ENCODE data around the gene PCDHA12. TPM values are rescaled to one million over a fixed set of nuclear protein-coding genes. Genes with fewer than 3 reads are reported as not detected.
"Not testable (repeated sequence)": the region's sequence is repeated elsewhere in the genome, so short reads cannot be mapped to it uniquely, and the experiment has no call there.

PCDHA12 gene
- total RNA-seq, result not detected

GRCh38 chr5:140875085-140876065 is at the start of gene PCDHA12:
Gene PCDHA12, plus strand, starts transcription at chr5:140875308. Its CDS starts 165 bp downstream, at chr5:140875473.
- no peak within 1 kb of the TSS for H3K27ac Mint-ChIP-seq
- H3K4me1 Mint-ChIP-seq, result no peaks in the 10 kb centered on the region
- no peaks in the 10 kb centered on the region for H3K36me3 Mint-ChIP-seq (ENCODE audit: low read depth)
- peaks cover 17% of the 10 kb centered on the region for H3K9me3 Mint-ChIP-seq
- H3K4me3 Mint-ChIP-seq, result no peak within 1 kb of the TSS
- H3K27me3 Mint-ChIP-seq, result no peaks in the 10 kb centered on the region
- CTCF ChIA-PET, result interaction anchor here (0.6 kb wide), 1 partner anchor 235 kb away, joined by 3 read pairs; no protein-coding TSS in a partner anchor
- POLR2A ChIA-PET, result no interaction called here
- DNase-seq, result no peak

DNA sequence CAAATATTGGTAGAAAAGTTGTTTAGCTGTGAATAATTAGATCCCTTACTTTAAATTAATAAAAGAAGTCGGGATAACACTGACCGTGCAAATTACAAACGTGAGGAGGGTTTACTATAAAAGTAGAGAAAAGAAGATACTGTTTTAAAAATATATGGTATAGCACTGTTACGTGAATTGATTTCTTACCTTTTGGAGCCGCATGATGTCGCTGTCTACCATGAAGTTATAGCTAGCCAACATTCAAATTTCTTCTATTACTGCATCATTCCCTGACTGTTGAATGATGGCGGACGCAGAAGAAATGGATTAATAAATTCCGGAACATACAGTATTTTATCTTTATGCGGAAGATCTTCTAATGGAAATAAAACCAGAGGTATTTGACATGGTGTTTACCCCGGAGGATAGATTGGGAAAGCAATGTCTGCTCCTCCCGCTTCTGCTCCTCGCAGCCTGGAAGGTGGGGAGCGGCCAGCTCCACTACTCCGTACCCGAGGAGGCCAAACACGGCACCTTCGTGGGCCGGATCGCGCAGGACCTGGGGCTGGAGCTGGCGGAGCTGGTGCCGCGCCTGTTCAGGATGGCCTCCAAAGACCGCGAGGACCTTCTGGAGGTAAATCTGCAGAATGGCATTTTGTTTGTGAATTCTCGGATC is 47.3 kb upstream of the PCDHA12 start, which contains the start of gene PCDHA6:
PCDHA6 (plus strand) TSS at position 257 of the 658 bp plus-strand sequence; CDS start at position 389, 132 bp downstream.
- DNase-seq, result no peak
- H3K27ac Mint-ChIP-seq, result no peak within 1 kb of the TSS
- peaks cover 8% of the 10 kb centered on the region for H3K36me3 Mint-ChIP-seq (ENCODE audit: low read depth)
- CTCF ChIA-PET, result no interaction called here
- H3K4me1 Mint-ChIP-seq, result no peaks in the 10 kb centered on the region
- H3K4me3 Mint-ChIP-seq, result no peak within 1 kb of the TSS
- POLR2A ChIA-PET, result no interaction called here
- H3K9me3 Mint-ChIP-seq, result peaks cover 17% of the 10 kb centered on the region
- H3K27me3 Mint-ChIP-seq, result peaks cover 4% of the 10 kb centered on the region

- peaks cover 20% of the 10 kb centered on the region for H3K9me3 Mint-ChIP-seq
- no peak overlapping the region for H3K27ac Mint-ChIP-seq
- CTCF ChIA-PET, result no interaction called here
Observed at GRCh38 chr5:140828362-140828737, 46.8 kb upstream of the PCDHA12 start.

DNA sequence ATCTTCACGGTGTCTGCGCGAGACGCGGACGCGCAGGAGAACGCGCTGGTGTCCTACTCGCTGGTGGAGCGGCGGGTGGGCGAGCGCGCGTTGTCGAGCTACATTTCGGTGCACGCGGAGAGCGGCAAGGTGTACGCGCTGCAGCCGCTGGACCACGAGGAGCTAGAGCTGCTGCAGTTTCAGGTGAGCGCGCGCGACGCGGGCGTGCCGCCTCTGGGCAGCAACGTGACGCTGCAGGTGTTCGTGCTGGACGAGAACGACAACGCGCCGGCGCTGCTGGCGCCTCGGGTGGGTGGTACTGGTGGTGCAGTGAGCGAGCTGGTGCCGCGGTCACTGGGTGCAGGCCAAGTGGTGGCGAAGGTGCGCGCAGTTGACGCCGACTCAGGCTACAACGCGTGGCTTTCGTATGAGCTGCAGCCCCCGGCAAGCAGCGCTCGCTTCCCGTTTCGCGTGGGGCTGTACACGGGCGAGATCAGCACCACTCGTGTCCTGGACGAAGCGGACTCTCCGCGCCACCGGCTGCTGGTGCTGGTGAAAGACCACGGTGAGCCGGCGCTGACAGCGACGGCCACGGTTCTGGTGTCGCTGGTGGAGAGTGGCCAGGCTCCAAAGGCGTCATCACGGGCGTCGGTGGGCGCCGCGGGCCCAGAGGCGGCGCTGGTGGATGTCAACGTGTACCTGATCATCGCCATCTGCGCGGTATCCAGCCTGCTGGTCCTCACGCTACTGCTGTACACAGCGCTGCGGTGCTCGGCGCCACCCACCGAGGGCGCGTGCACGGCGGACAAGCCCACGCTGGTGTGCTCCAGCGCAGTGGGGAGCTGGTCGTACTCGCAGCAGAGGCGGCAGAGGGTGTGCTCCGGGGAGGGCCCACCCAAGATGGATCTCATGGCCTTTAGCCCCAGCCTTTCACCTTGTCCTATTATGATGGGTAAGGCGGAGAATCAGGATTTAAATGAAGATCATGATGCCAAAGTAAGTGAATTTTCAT is 45.3 kb upstream of the PCDHA12 start:
- H3K27me3 Mint-ChIP-seq, DNase-seq, POLR2A ChIA-PET, H3K27ac Mint-ChIP-seq, H3K4me1 Mint-ChIP-seq, CTCF ChIA-PET, H3K4me3 Mint-ChIP-seq: not testable (repeated sequence)
- H3K36me3 Mint-ChIP-seq (ENCODE audit: low read depth), result peaks cover 13% of the 10 kb centered on the region
- H3K9me3 Mint-ChIP-seq, result peaks cover 26% of the 10 kb centered on the region

More at GRCh38 chr5:140828362-140828737, 46.8 kb upstream of the PCDHA12 start:
- Mint-ChIP-seq H3K36me3 (ENCODE audit: low read depth) (peaks cover 8% of the 10 kb centered on the region), H3K4me1 (no peaks in the 10 kb centered on the region), H3K4me3 (no peak overlapping the region), H3K27me3 (peaks cover 5% of the 10 kb centered on the region)
- DNase-seq, result no peak
- POLR2A ChIA-PET, result no interaction called here

- CTCF ChIA-PET, result no interaction called here
- H3K9me3 Mint-ChIP-seq, result peaks cover 15% of the 10 kb centered on the region
- no peaks in the 10 kb centered on the region for H3K4me1 Mint-ChIP-seq
- no peak for DNase-seq
- peaks cover 4% of the 10 kb centered on the region for H3K36me3 Mint-ChIP-seq (ENCODE audit: low read depth)
- no peak within 1 kb of the TSS for H3K4me3 Mint-ChIP-seq
- peaks cover 5% of the 10 kb centered on the region for H3K27me3 Mint-ChIP-seq
- POLR2A ChIA-PET, result no interaction called here
- H3K27ac Mint-ChIP-seq, result no peak within 1 kb of the TSS
Observed at GRCh38 chr5:140833993-140834392, 41.1 kb upstream of the PCDHA12 start, which contains the start of gene PCDHA7. Gene PCDHA7, plus strand, starts transcription at chr5:140834269. Its CDS starts 115 bp downstream, at chr5:140834384.

GRCh38 chr5:140834439-140835008 is 40.6 kb upstream of the PCDHA12 start:
- H3K4me3 Mint-ChIP-seq; DNase-seq; H3K36me3 Mint-ChIP-seq (ENCODE audit: low read depth); CTCF ChIA-PET; POLR2A ChIA-PET; H3K4me1 Mint-ChIP-seq; H3K27ac Mint-ChIP-seq; H3K27me3 Mint-ChIP-seq: not testable (repeated sequence)
- H3K9me3 Mint-ChIP-seq, result peaks cover 13% of the 10 kb centered on the region

DNA sequence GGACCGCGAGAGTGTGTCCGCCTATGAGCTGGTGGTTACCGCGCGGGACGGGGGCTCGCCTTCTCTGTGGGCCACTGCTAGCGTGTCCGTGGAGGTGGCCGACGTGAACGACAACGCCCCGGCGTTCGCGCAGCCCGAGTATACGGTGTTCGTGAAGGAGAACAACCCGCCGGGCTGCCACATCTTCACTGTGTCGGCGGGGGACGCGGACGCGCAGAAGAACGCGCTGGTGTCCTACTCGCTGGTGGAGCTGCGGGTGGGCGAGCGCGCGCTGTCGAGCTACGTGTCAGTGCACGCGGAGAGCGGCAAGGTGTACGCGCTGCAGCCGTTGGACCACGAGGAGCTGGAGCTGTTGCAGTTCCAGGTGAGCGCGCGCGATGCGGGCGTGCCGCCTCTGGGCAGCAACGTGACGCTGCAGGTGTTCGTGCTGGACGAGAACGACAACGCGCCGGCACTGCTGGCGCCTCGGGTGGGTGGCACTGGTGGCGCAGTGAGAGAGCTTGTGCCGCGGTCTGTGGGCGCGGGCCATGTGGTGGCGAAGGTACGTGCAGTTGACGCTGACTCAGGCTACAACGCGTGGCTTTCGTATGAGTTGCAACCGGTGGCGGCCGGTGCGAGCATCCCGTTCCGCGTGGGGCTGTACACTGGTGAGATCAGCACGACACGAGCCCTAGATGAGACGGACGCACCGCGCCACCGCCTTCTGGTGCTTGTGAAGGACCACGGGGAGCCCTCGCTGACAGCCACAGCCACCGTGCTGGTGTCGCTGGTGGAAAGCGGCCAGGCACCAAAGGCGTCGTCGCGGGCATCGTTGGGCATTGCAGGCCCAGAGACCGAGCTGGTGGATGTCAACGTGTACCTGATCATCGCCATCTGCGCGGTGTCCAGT is 39.2 kb upstream of the PCDHA12 start:
- Mint-ChIP-seq H3K36me3 (ENCODE audit: low read depth) (peaks cover 4% of the 10 kb centered on the region), H3K9me3 (peaks cover 16% of the 10 kb centered on the region), H3K4me3 (no peak overlapping the region), H3K4me1 (no peaks in the 10 kb centered on the region), H3K27me3 (peaks cover 5% of the 10 kb centered on the region), H3K27ac (no peak overlapping the region)
- DNase-seq, result no peak
- ChIA-PET POLR2A (no interaction called here), CTCF (no interaction called here)

GRCh38 chr5:140840978-140841962 is 33.8 kb upstream of the PCDHA12 start, which contains the start of gene PCDHA8:
Gene PCDHA8, plus strand, starts transcription at chr5:140841187. Its CDS starts 135 bp downstream, at chr5:140841322.
- no peak within 1 kb of the TSS for H3K27ac Mint-ChIP-seq
- ChIA-PET CTCF (interaction anchor here (0.8 to 1.0 kb wide), 2 partner anchors 12 to 200 kb away, joined by 4 to 6 read pairs; no protein-coding TSS in a partner anchor), POLR2A (no interaction called here)
- H3K9me3 Mint-ChIP-seq, result peaks cover 13% of the 10 kb centered on the region
- no peaks in the 10 kb centered on the region for H3K27me3 Mint-ChIP-seq
- H3K36me3 Mint-ChIP-seq (ENCODE audit: low read depth), result peaks cover 5% of the 10 kb centered on the region
- no peak within 1 kb of the TSS for H3K4me3 Mint-ChIP-seq
- DNase-seq, result no peak
- no peaks in the 10 kb centered on the region for H3K4me1 Mint-ChIP-seq

- no peak for DNase-seq
- H3K36me3 Mint-ChIP-seq (ENCODE audit: low read depth), result peaks cover 5% of the 10 kb centered on the region
- H3K4me1 Mint-ChIP-seq, result no peaks in the 10 kb centered on the region
- H3K4me3 Mint-ChIP-seq, result no peak overlapping the region
- H3K9me3 Mint-ChIP-seq, result peaks cover 13% of the 10 kb centered on the region
- H3K27ac Mint-ChIP-seq, result no peak overlapping the region
- no peaks in the 10 kb centered on the region for H3K27me3 Mint-ChIP-seq
- CTCF ChIA-PET, result no interaction called here
- POLR2A ChIA-PET, result no interaction called here
Observed at GRCh38 chr5:140842798-140843733, 32.0 kb upstream of the PCDHA12 start.

All from activated CD4-positive, alpha-beta memory T cell treated with anti-CD3 and anti-CD28 coated beads, Interleukin-2, amount 10 ng/mL, durations not matched to agents 7 days and 5 days (primary cell).